WTC11 (cell line): ENCODE measurements around the gene CARMIL1. TPM values are rescaled to one million over a fixed set of nuclear protein-coding genes. Genes with fewer than 3 reads are reported as not detected.
A peak's percentile ranks its signal among the peaks of the same experiment; 100 is the strongest.

Experiments used
- ATAC-seq: fragments of 200-7000 bp; cut with Tn5 transposase; 2 replicates; pipeline ENCODE4 v1.10.0; 2021; ENCODE audit warnings: mild to moderate bottlenecking, moderate library complexity
- CTCF ChIA-PET: fragments of 300-600 bp; sonication (Branson Sonifier 250); formaldehyde crosslinking; loops from one replicate; lab custom pipeline; 2021; ENCODE audit warnings: antibody characterized with exemption; lab: Charles Lee
- POLR2A ChIA-PET: fragments of 350-600 bp; sonication (Branson Sonifier 250); formaldehyde crosslinking; loops from one replicate; lab custom pipeline; 2021; ENCODE audit warnings: antibody characterized with exemption; lab: Charles Lee
- DNase-seq: peaks from one replicate; pipeline ENCODE4 v3.0.0; 2021; ENCODE audit warnings: low spot score
- H3K27ac Mint-ChIP-seq: 2 replicates; pipeline ENCODE4 v1.8.0; 2021; ENCODE audit warnings: mixed read lengths
- H3K27me3 Mint-ChIP-seq: 2 replicates; pipeline ENCODE4 v1.8.0; 2021; ENCODE audit warnings: low read depth, mild to moderate bottlenecking, moderate library complexity, mixed read lengths
- H3K36me3 Mint-ChIP-seq: 2 replicates; pipeline ENCODE4 v1.8.0; 2021; ENCODE audit warnings: mixed read lengths
- H3K4me1 Mint-ChIP-seq: 2 replicates; pipeline ENCODE4 v1.8.0; 2022; ENCODE audit warnings: mixed read lengths
- H3K4me3 Mint-ChIP-seq: 2 replicates; pipeline ENCODE4 v1.8.0; 2021; ENCODE audit warnings: mild to moderate bottlenecking, moderate library complexity, mixed read lengths
- H3K9me3 Mint-ChIP-seq: 2 replicates; pipeline ENCODE4 v1.8.0; 2021; ENCODE audit warnings: mixed read lengths
- EMX1 ChIP-seq: fragments of 250-450 bp; sonication (Bioruptor Pico); IDR thresholded peaks from 2 replicates; pipeline ENCODE4 v1.8.0; 2021; ENCODE audit warnings: mild to moderate bottlenecking
- HMGXB4 ChIP-seq: sonication (generic); formaldehyde crosslinking; IDR thresholded peaks from 2 replicates; pipeline ENCODE4 v1.8.1; 2023; ENCODE audit warnings: mild to moderate bottlenecking, moderate library complexity, missing genetic modification reagents
- IRF1 ChIP-seq: sonication (generic); formaldehyde crosslinking; IDR thresholded peaks from 2 replicates; pipeline ENCODE4 v1.8.0; 2023; ENCODE audit warnings: missing genetic modification reagents
- MAX ChIP-seq: sonication (generic); formaldehyde crosslinking; IDR thresholded peaks from 2 replicates; pipeline ENCODE4 v1.8.0; 2022; ENCODE audit warnings: mild to moderate bottlenecking, missing genetic modification reagents
- OVOL2 ChIP-seq: fragments of 250-450 bp; sonication (Bioruptor Pico); IDR thresholded peaks from 2 replicates; pipeline ENCODE4 v1.9.0; 2021; ENCODE audit warnings: mild to moderate bottlenecking, borderline replicate concordance
- RORB ChIP-seq: fragments of 250-450 bp; sonication (Bioruptor Pico); IDR thresholded peaks from 2 replicates; pipeline ENCODE4 v1.9.0; 2021; ENCODE audit warnings: mild to moderate bottlenecking
- TCF7 ChIP-seq: sonication (generic); formaldehyde crosslinking; IDR thresholded peaks from 2 replicates; pipeline ENCODE4 v1.8.0; 2022; ENCODE audit warnings: mild to moderate bottlenecking, low read depth, missing genetic modification reagents, moderate library complexity
- TEAD4 ChIP-seq: sonication (generic); formaldehyde crosslinking; IDR thresholded peaks from 2 replicates; pipeline ENCODE4 v1.8.0; 2022; ENCODE audit warnings: mild to moderate bottlenecking, missing genetic modification reagents
- USF1 ChIP-seq: sonication (generic); formaldehyde crosslinking; IDR thresholded peaks from 2 replicates; pipeline ENCODE4 v1.8.0; 2022; ENCODE audit warnings: mild to moderate bottlenecking, missing genetic modification reagents
- ZBTB43 ChIP-seq: sonication (generic); formaldehyde crosslinking; IDR thresholded peaks from 2 replicates; pipeline ENCODE4 v1.8.1; 2023; ENCODE audit warnings: mild to moderate bottlenecking, missing genetic modification reagents
- ZNF219 ChIP-seq: sonication (generic); formaldehyde crosslinking; IDR thresholded peaks from 2 replicates; pipeline ENCODE4 v1.8.0; 2023; ENCODE audit warnings: missing genetic modification reagents, mild to moderate bottlenecking, borderline replicate concordance
- ZNF232 ChIP-seq: sonication (generic); formaldehyde crosslinking; IDR thresholded peaks from 2 replicates; pipeline ENCODE4 v1.8.0; 2022; ENCODE audit warnings: mild to moderate bottlenecking, missing genetic modification reagents
- ZNF263 ChIP-seq: sonication (generic); formaldehyde crosslinking; IDR thresholded peaks from 2 replicates; pipeline ENCODE4 v1.8.1; 2022; ENCODE audit warnings: low read depth, mild to moderate bottlenecking, moderate library complexity, missing genetic modification reagents
- ZNF416 ChIP-seq: fragments of 250-450 bp; sonication (Bioruptor Pico); IDR thresholded peaks from 2 replicates; pipeline ENCODE4 v1.9.0; 2021; ENCODE audit warnings: mild to moderate bottlenecking, inconsistent platforms
- ZNF423 ChIP-seq: fragments of 250-450 bp; sonication (Bioruptor Pico); IDR thresholded peaks from 2 replicates; pipeline ENCODE4 v2.1.2; 2022; ENCODE audit warnings: mild to moderate bottlenecking, moderate library complexity
- total RNA-seq: library from RNA; stranded (reverse); gene quantifications from 3 replicates; pipeline ENCODE4 v1.2.3, GENCODE V29; 2021

CARMIL1 gene
- total RNA-seq, 1 experiment from 2014 or later, result 36.2 TPM

GRCh38 chr6:25354078-25354932 lies 75.1 kb downstream of the CARMIL1 start:
- ChIA-PET POLR2A (no interaction called here), CTCF (interaction anchor here (1.2 kb wide), 1 partner anchor 8 kb away, joined by 4 read pairs; no protein-coding TSS in a partner anchor)
- DNase-seq (no peak), ATAC-seq (no peak)
- TF ChIP-seq ZNF263 (CRISPR knock-in tag), result no peak
- Mint-ChIP-seq H3K9me3 (peaks cover 7% of the 10 kb centered on the region; the same call in 1 of the 2 replicates), H3K27ac (no peak overlapping the region), H3K4me3 (no peak overlapping the region), H3K4me1 (peaks cover 14% of the 10 kb centered on the region), H3K27me3 (no peaks in the 10 kb centered on the region), H3K36me3 (peaks cover 2% of the 10 kb centered on the region; the same call in 1 of the 2 replicates)

GRCh38 chr6:25359191-25359861 lies 80.2 kb downstream of the CARMIL1 start:
- Mint-ChIP-seq H3K27me3 (no peaks in the 10 kb centered on the region), H3K36me3 (no peaks in the 10 kb centered on the region), H3K9me3 (no peaks in the 10 kb centered on the region), H3K4me3 (no peak overlapping the region), H3K4me1 (peaks cover 45% of the 10 kb centered on the region), H3K27ac (peak overlapping the region; percentile 76)
- TF ChIP-seq TCF7 (CRISPR knock-in tag) (no peak), OVOL2 (no peak), HMGXB4 (CRISPR knock-in tag) (no peak), IRF1 (no peak), USF1 (CRISPR knock-in tag) (no peak), ZNF232 (CRISPR knock-in tag) (no peak), ZNF219 (no peak), MAX (no peak), ZBTB43 (CRISPR knock-in tag) (no peak), TEAD4 (no peak), ZNF416 (CRISPR knock-in tag) (no peak)
- POLR2A ChIA-PET, result no interaction called here
- peak; percentile 59 for ATAC-seq
- no peak for DNase-seq
- CTCF ChIA-PET, result interaction anchor here (1.0 to 1.9 kb wide), 2 partner anchors 80 to 87 kb away, joined by 3 to 10 read pairs; partner anchors contain the start of gene CARMIL1

- Mint-ChIP-seq H3K4me3 (no peak overlapping the region), H3K4me1 (peaks cover 41% of the 10 kb centered on the region), H3K36me3 (no peaks in the 10 kb centered on the region), H3K27me3 (no peaks in the 10 kb centered on the region), H3K27ac (peak overlapping the region; percentile 1; the same call in 1 of the 2 replicates), H3K9me3 (no peaks in the 10 kb centered on the region)
- DNase-seq, result no peak
- ChIA-PET CTCF (interaction anchor here (1.9 kb wide), 1 partner anchor 81 kb away, joined by 10 read pairs; the partner anchor contains the start of gene CARMIL1), POLR2A (no interaction called here)
- no peak for ATAC-seq
- TF ChIP-seq RORB (CRISPR knock-in tag), result no peak
- no peak for TF ChIP-seq ZNF423 (CRISPR knock-in tag)
- TF ChIP-seq TCF7 (CRISPR knock-in tag), result no peak
- TF ChIP-seq ZNF232 (CRISPR knock-in tag), result no peak
- no peak for TF ChIP-seq EMX1
Measured at GRCh38 chr6:25359891-25360290, 80.7 kb downstream of the CARMIL1 start.
